HS-5 (cell line): ENCODE data around the gene ZNF474.

Source experiments
- DNase-seq: peaks from one replicate; pipeline ENCODE4 v3.0.0-alpha.2; 2012; ENCODE audit warnings: low read depth

The ZNF474 gene

GRCh38 chr5:122153774-122154173 lies 24.4 kb downstream of the ZNF474 start:
- DNase-seq = no peak

- DNase-seq = no peak
Observed at GRCh38 chr5:122154491-122154890, 25.1 kb downstream of the ZNF474 start.

- no peak for DNase-seq
Observed at GRCh38 chr5:122154910-122155309, 25.6 kb downstream of the ZNF474 start.

- DNase-seq = no peak
Observed at GRCh38 chr5:122155546-122155945, 26.2 kb downstream of the ZNF474 start.

GRCh38 chr5:122156724-122157325 lies 27.5 kb downstream of the ZNF474 start:
- DNase-seq = no peak

GRCh38 chr5:122162100-122162638 lies 32.8 kb downstream of the ZNF474 start:
- DNase-seq = no peak

GRCh38 chr5:122163121-122164069 lies 34.0 kb downstream of the ZNF474 start:
- DNase-seq = peak; percentile 92

GRCh38 chr5:122164070-122164435 lies 34.7 kb downstream of the ZNF474 start:
- DNase-seq = no peak

GRCh38 chr5:122164831-122165558 lies 35.6 kb downstream of the ZNF474 start:
- no peak for DNase-seq

- DNase-seq = no peak
Observed at GRCh38 chr5:122165559-122166078, 36.3 kb downstream of the ZNF474 start.

GRCh38 chr5:122169350-122170103 lies 40.2 kb downstream of the ZNF474 start:
- DNase-seq = no peak

- no peak for DNase-seq
Observed at GRCh38 chr5:122170620-122171019, 41.3 kb downstream of the ZNF474 start.

GRCh38 chr5:122172207-122172606 lies 42.9 kb downstream of the ZNF474 start:
- DNase-seq = no peak

- DNase-seq = no peak
Observed at GRCh38 chr5:122173474-122174415, 44.4 kb downstream of the ZNF474 start.

GRCh38 chr5:122175091-122175490 lies 45.7 kb downstream of the ZNF474 start:
- DNase-seq = no peak

GRCh38 chr5:122175852-122176251 lies 46.5 kb downstream of the ZNF474 start:
- DNase-seq = no peak

GRCh38 chr5:122177161-122177560 lies 47.8 kb downstream of the ZNF474 start:
- DNase-seq = no peak

- DNase-seq = no peak
Observed at GRCh38 chr5:122179701-122180100, 50.4 kb downstream of the ZNF474 start.

GRCh38 chr5:122180146-122180712 lies 50.9 kb downstream of the ZNF474 start:
- DNase-seq = no peak
